Duodenal mucosa (tissue), 2 donors: ENCODE data around the gene FABP7.

Experiments
- H3K27ac ChIP-seq: one replicate; pipeline ENCODE4 v1.7.0; 2013; ENCODE audit warnings: low read depth, low read length
- H3K27me3 ChIP-seq, 2 donors: one replicate each; pipeline ENCODE4 v1.7.0; 2013; ENCODE audit warnings: low read length in 2 of 2, control low read depth in 1 of 2; ENCODE audit not compliant: insufficient read depth in 2 of 2, control insufficient read depth in 1 of 2
- H3K36me3 ChIP-seq, 2 donors: one replicate each; pipeline ENCODE4 v1.7.0; 2013; ENCODE audit warnings: low read length in 2 of 2, control low read depth in 1 of 2; ENCODE audit not compliant: insufficient read depth in 2 of 2, control insufficient read depth in 1 of 2
- H3K4me1 ChIP-seq, 2 donors: one replicate each; pipeline ENCODE4 v1.7.0; 2013; ENCODE audit warnings: low read length in 2 of 2, control low read depth in 1 of 2; ENCODE audit not compliant: insufficient read depth in 2 of 2, control insufficient read depth in 1 of 2
- H3K4me3 ChIP-seq, 2 donors: one replicate each; pipeline ENCODE4 v1.7.0; 2013; ENCODE audit warnings: low read length in 2 of 2, low read depth in 1 of 2
- H3K9ac ChIP-seq, 2 donors: one replicate each; pipeline ENCODE4 v1.7.0; 2013; ENCODE audit warnings: low read length in 2 of 2, low read depth in 1 of 2
- H3K9me3 ChIP-seq, 2 donors: one replicate each; pipeline ENCODE4 v1.7.0; 2013; ENCODE audit warnings: low read length in 2 of 2, control low read depth in 1 of 2; ENCODE audit not compliant: control insufficient read depth in 1 of 2

FABP7 gene

DNA sequence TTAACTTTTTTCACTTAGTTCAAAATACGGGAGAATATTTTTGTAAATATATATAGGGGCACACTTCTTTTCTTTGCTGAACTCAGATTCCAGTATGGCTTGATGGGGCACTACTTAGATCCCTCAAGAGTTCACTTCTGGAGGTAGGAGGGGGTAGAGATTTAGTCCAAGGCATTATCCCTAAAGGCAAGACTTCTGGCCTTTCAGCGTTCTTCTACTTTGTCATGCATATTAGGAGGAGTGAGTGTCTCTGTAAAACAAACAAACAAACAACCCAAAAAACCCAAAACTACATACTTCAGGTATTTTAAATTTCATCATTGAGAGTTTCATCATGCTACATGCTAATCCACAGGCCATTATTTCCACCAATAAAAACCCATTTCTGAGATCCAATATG is 41.6 kb downstream of the FABP7 start:
- H3K9ac ChIP-seq = no peak overlapping the region
- H3K4me1 ChIP-seq = no peaks in the 10 kb centered on the region
- no peaks in the 10 kb centered on the region for H3K9me3 ChIP-seq
- no peaks in the 10 kb centered on the region for H3K27me3 ChIP-seq
- H3K27ac ChIP-seq = no peak overlapping the region
- H3K4me3 ChIP-seq = no peak overlapping the region
- H3K36me3 ChIP-seq = no peaks in the 10 kb centered on the region

DNA sequence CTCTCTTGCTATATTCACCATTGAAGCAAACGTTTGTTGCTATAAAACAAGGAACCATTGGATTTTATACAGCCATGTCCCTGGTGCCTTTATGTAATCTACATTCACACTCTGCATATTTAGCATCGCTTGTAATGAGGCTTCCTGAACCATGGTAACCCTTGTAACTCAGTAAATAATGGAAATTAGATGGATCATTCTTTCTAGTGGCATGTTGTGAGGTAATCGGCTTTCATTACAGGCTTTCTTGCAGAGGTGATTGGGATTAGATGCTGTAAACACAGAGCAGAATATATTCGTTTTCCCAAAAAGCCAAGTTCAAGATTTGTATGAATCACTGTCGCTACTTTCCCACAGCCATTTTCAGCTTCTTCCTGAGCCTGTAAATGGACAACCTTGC is 45.6 kb downstream of the FABP7 start:
- Histone ChIP-seq H3K9ac (no peak overlapping the region), H3K36me3 (no peaks in the 10 kb centered on the region), H3K9me3 (no peaks in the 10 kb centered on the region), H3K27me3 (no peaks in the 10 kb centered on the region), H3K4me1 (no peaks in the 10 kb centered on the region), H3K27ac (no peak overlapping the region), H3K4me3 (no peak overlapping the region)

DNA sequence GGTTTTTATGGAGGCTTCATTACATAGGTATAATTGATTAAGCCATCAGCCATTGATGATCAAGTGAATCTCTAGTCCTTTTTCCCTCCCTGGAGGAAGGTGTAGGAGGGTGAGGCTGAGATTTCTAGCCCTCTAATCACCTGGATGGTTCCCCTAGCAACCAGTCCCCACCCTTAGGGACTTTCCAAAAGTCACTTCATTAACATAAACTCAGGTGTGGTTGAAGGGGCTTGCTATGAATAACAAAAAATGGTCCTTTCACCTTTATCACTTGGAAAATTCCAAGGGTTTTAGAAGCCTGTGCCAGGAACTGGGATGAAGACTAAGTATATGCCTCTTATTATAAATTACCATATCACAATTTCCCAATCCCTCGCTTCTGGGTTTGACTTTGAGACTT is 49.9 kb downstream of the FABP7 start:
- H3K9ac ChIP-seq = no peak overlapping the region
- no peak overlapping the region for H3K27ac ChIP-seq
- H3K27me3 ChIP-seq = no peaks in the 10 kb centered on the region
- no peak overlapping the region for H3K4me3 ChIP-seq
- no peaks in the 10 kb centered on the region for H3K9me3 ChIP-seq
- no peaks in the 10 kb centered on the region for H3K36me3 ChIP-seq
- no peaks in the 10 kb centered on the region for H3K4me1 ChIP-seq

DNA sequence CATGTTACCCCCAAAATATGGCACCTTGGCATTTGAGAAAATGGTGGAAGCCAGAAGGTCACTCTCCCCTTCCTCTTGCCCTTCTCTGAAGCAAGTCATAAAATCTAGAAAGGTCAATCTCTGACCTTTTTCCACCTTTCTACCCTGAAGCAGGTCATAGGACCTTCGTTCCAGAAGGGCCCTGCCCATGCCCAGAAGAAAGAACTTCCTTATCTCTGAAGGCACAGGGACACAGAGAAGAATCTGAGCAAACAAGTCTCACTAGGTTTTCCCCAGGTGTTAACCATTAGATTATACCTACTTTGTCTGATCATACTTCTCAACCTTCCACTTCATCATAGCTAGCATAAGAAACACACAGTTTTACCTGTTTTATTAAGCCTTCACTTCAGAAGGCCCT is 52.0 kb downstream of the FABP7 start:
- no peak overlapping the region for H3K9ac ChIP-seq
- no peaks in the 10 kb centered on the region for H3K27me3 ChIP-seq

DNA sequence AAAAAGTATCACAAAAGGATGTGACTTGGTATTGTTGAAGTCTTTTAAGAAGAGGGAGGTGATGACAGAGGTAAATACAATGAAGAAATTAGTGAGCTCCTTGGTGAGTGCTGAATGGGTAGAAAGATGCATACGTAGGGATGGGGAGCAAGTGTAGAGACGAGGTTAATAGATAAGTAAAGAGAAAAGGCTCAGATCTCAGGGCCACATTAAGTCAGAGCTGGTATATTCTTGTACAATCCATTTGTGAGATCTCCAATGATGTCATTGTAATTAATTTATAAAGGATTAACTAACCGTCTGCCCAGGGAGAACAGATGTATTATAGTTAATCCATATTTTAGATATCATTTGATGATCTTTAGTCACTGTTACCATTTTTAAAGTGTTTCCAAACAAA is 52.9 kb downstream of the FABP7 start:
- Histone ChIP-seq H3K36me3 (no peaks in the 10 kb centered on the region), H3K9me3 (no peaks in the 10 kb centered on the region), H3K4me3 (no peak overlapping the region), H3K9ac (no peak overlapping the region), H3K27me3 (no peaks in the 10 kb centered on the region), H3K4me1 (no peaks in the 10 kb centered on the region), H3K27ac (no peak overlapping the region)

More for the DNA sequence above, 52.0 kb downstream of the FABP7 start:
- Histone ChIP-seq H3K4me3 (no peak overlapping the region), H3K4me1 (no peaks in the 10 kb centered on the region), H3K27ac (no peak overlapping the region), H3K9me3 (no peaks in the 10 kb centered on the region), H3K36me3 (no peaks in the 10 kb centered on the region)

DNA sequence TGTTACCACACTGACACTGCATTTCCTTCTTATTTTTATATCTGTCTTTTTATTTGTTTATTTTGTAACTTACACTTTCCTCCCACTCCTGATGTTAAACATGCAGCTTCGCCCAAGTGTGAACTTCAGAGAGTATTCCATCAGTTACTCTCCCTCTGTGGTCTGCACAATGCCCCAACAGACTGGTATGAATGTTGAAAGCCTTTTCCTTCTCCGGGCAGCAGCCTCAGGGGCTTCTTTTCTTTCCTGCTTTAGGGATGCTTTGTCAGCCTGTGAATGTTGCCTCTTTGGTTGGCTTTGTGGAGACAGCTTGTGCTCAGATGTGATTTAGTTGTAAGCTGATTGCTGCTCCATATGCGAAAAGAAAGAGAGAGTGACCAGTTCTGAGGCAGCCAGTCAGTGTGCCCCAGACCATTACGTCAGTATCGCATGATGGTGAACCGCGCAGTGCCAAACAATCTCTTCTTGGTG is 53.5 kb downstream of the FABP7 start:
- H3K36me3 ChIP-seq = no peaks in the 10 kb centered on the region
- H3K4me1 ChIP-seq = no peaks in the 10 kb centered on the region
- H3K27me3 ChIP-seq = no peaks in the 10 kb centered on the region
- H3K4me3 ChIP-seq = no peak overlapping the region
- no peak overlapping the region for H3K9ac ChIP-seq
- H3K9me3 ChIP-seq = no peaks in the 10 kb centered on the region
- no peak overlapping the region for H3K27ac ChIP-seq
